Esophagus muscularis mucosa (tissue), 3 donors: ENCODE data around the gene CLIP4.

Experiments
- POLR2AphosphoS5 ChIP-seq, 2 donors: sonication (generic); formaldehyde crosslinking; IDR thresholded peaks; one replicate each; pipeline ENCODE4 v1.6.1; 2017; ENCODE audit warnings: antibody characterized with exemption in 2 of 2
- TF ChIP-seq, protein P1 (sequence below), 3 experiments: fragments of 200-600 bp in 2 of 3; fragments of 450-650 bp in 1 of 3; sonication (generic) in 2 of 3; IDR thresholded peaks; one replicate each; pipeline ENCODE4 v1.5.1; 2017 to 2019; ENCODE audit warnings: antibody characterized with exemption in 3 of 3, mild to moderate bottlenecking in 2 of 3, moderate library complexity in 1 of 3

DNA sequence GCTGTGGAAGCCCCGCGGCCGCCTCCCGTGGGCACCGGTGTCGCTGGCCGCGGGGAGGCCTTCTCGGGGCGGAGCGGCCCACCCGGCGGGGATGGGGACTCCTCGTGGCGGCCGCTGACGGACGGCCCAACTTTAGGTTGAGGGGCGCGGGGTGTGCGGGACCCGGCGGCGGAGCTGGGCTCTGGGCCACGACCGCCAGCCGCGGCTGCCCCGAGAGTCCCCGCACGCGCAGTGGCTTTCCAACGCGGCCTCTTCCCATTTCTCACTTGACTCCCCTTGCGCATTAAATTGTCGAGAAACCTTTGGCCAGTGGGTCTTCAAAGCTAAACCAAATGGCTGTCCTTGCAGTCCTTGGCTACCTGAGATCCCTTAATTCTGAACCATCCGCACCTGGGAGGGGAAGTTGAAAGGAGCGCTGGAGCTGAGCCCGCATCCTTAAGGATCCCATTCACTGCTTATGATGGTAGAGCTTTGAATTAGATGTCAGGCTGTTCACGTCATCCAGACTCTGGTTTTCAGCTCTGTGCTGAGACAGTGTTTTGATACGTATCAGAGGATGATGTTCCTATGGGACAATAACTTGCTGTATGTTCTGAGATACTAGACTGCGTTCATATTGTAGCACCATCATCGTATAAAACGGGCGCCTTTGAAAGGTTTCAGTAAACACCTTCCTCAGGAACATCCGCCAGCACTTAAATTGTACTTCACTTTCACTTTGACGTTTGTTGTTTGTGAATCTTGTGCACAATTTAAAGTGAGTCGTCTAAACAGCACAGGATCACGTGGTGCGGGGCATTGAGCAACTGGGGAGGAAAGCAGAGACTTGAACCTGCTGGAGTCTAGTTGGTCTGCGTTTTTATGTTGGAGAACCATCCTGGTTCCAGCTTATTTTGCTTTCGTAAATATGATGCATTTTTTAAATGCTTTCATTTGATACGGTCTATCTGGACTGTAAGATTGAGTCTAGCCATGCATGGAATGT is 874 bp downstream of the CLIP4 start:
- TF ChIP-seq POLR2AphosphoS5 (IDR thresholded peaks at IDR 0.05) = peak; percentile 40 to 53
- TF ChIP-seq, protein P1, sequence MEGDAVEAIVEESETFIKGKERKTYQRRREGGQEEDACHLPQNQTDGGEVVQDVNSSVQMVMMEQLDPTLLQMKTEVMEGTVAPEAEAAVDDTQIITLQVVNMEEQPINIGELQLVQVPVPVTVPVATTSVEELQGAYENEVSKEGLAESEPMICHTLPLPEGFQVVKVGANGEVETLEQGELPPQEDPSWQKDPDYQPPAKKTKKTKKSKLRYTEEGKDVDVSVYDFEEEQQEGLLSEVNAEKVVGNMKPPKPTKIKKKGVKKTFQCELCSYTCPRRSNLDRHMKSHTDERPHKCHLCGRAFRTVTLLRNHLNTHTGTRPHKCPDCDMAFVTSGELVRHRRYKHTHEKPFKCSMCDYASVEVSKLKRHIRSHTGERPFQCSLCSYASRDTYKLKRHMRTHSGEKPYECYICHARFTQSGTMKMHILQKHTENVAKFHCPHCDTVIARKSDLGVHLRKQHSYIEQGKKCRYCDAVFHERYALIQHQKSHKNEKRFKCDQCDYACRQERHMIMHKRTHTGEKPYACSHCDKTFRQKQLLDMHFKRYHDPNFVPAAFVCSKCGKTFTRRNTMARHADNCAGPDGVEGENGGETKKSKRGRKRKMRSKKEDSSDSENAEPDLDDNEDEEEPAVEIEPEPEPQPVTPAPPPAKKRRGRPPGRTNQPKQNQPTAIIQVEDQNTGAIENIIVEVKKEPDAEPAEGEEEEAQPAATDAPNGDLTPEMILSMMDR (IDR thresholded peaks at IDR 0.05) = no peak
